ENCODE data around the gene MLF2. TPM values are rescaled to one million over a fixed set of nuclear protein-coding genes. Genes with fewer than 3 reads are reported as not detected.

Gene MLF2
- total RNA-seq, 4 donors from 2014 or later: 103 to 205 (median 133) TPM

DNA sequence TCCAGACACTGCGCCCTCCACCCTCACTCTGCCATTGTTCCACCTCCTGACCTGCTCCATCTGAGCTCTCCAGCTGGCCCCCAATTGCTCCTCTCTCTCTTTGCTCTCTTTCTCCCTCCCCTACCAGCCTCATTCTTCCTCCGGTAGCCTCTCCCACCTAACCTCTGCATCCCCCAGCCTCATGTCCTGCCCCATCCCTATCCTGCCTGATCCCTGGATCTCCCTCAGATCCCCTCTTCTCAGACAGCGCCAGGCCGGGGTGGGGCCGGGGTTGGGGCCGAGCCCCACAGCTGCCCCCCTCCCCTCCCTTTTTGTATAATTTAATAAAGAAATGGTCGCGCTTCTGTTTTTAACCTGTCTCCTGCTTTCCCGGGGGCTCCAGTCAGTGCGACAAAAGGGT, 17.7 kb upstream of the MLF2 start:
- no peaks in the 10 kb centered on the region for H3K9me3 ChIP-seq
- peaks cover 3 to 70% (median 32%) of the 10 kb centered on the region in 4 donors for H3K4me1 ChIP-seq
- no peak overlapping the region for H3K4me3 ChIP-seq
- TF ChIP-seq, protein P1, sequence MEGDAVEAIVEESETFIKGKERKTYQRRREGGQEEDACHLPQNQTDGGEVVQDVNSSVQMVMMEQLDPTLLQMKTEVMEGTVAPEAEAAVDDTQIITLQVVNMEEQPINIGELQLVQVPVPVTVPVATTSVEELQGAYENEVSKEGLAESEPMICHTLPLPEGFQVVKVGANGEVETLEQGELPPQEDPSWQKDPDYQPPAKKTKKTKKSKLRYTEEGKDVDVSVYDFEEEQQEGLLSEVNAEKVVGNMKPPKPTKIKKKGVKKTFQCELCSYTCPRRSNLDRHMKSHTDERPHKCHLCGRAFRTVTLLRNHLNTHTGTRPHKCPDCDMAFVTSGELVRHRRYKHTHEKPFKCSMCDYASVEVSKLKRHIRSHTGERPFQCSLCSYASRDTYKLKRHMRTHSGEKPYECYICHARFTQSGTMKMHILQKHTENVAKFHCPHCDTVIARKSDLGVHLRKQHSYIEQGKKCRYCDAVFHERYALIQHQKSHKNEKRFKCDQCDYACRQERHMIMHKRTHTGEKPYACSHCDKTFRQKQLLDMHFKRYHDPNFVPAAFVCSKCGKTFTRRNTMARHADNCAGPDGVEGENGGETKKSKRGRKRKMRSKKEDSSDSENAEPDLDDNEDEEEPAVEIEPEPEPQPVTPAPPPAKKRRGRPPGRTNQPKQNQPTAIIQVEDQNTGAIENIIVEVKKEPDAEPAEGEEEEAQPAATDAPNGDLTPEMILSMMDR (IDR thresholded peaks at IDR 0.05): no peak
- TF ChIP-seq POLR2A (IDR thresholded peaks at IDR 0.05) (no peak), EP300 (IDR thresholded peaks at IDR 0.05) (no peak)
- no peak for DNase-seq (ENCODE audit: low spot score in 2 of 2)
- H3K36me3 ChIP-seq: peaks cover 0 to 41% (median 0%) of the 10 kb centered on the region in 3 donors
- no peaks in the 10 kb centered on the region for H3K27me3 ChIP-seq
- peak overlapping the region in 2 of 4 donors; percentile 75 to 96 for H3K27ac ChIP-seq
- 76 to 80% methylated on average over 10 of the region's 10 CpGs for WGBS, 2 donors

DNA sequence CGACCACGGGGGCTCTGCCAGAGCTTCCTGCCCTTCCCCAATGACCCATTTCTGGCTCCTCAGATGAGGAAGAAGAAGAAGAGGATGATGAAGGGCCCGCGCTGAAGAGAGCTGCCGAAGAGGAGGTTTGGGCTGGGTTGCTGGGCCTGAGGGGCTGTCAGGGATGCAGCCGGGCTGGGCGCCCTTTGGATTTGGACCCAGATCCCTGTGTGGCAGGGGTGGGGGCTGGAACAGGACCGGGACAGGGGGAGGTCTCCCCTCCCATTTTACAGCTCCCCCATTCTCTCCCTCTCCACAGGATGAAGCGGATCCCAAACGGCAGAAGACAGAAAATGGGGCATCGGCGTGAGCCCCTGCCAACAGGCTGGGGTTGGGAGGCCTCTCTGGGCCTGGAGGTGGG, 17.2 kb upstream of the MLF2 start:
- H3K36me3 ChIP-seq: peaks cover 0 to 36% (median 0%) of the 10 kb centered on the region in 3 donors
- H3K27ac ChIP-seq: peak overlapping the region in 3 of 4 donors; percentile 6 to 96 (median 75)
- 76 to 82% methylated on average over 12 of the region's 12 CpGs for WGBS, 2 donors
- DNase-seq (ENCODE audit: low spot score in 2 of 2): no peak
- H3K4me1 ChIP-seq: peaks cover 3 to 75% (median 37%) of the 10 kb centered on the region in 4 donors
- H3K27me3 ChIP-seq: no peaks in the 10 kb centered on the region
- TF ChIP-seq POLR2A (IDR thresholded peaks at IDR 0.05): no peak
- TF ChIP-seq EP300 (IDR thresholded peaks at IDR 0.05): no peak
- TF ChIP-seq, protein P1 (IDR thresholded peaks at IDR 0.05): no peak
- H3K4me3 ChIP-seq: no peak overlapping the region
- H3K9me3 ChIP-seq: no peaks in the 10 kb centered on the region

DNA sequence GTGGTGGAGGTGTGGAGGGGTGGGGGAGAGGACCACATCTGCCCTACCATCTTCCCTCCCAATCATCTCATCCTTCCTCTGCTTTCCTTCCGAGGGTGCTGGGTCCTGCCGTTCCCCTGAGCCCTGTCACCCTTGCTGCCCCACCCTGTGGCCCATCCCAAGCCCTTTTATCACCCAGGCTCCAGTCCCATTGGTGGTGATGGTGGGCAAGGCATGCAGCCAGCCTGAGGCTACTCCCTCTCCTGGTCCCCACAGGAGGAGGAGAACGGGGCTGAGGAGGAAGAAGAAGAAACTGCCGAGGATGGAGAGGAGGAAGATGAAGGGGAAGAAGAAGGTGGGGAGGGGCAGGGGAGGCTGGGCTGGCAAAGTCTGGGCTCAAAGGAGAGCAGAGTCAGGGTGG, 16.7 kb upstream of the MLF2 start:
- Histone ChIP-seq H3K4me1 (peaks cover 3 to 80% (median 39%) of the 10 kb centered on the region in 4 donors), H3K27ac (peak overlapping the region in 3 of 4 donors; percentile 6 to 96 (median 95)), H3K4me3 (no peak overlapping the region), H3K36me3 (peaks cover 0 to 31% (median 0%) of the 10 kb centered on the region in 3 donors), H3K27me3 (no peaks in the 10 kb centered on the region), H3K9me3 (no peaks in the 10 kb centered on the region)
- TF ChIP-seq EP300 (IDR thresholded peaks at IDR 0.05) (no peak), POLR2A (IDR thresholded peaks at IDR 0.05) (no peak)
- TF ChIP-seq, protein P1 (IDR thresholded peaks at IDR 0.05): no peak
- DNase-seq (ENCODE audit: low spot score in 2 of 2): no peak
- WGBS, 2 donors: 53 to 58% methylated on average over 4 of the region's 4 CpGs

DNA sequence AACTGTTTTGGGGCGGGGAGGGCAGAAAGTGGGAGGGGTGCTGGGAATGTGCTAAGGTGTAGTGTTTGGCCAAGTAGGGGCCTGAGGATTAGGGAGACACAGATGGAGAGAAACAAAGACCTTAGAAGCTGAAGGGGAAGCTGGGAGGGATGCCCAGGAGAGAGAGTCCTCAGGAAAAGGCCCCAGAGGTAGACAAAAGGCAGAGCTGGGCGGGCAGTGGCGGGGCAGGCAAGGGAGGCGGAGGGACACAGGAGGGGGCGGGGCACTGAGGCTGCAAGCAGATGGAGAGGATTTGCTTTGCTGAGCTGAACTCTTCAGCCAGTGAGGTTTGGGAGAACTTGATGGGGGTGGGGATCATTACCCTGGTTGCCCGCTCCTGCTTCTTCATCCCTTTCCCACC, 16.0 kb upstream of the MLF2 start:
- DNase-seq (ENCODE audit: low spot score in 2 of 2): peak in 1 of 2 donors; percentile 53
- no peaks in the 10 kb centered on the region for H3K27me3 ChIP-seq
- 40 to 57% methylated on average over 6 of the region's 6 CpGs for WGBS, 2 donors
- TF ChIP-seq EP300 (IDR thresholded peaks at IDR 0.05): no peak
- TF ChIP-seq, protein P1 (IDR thresholded peaks at IDR 0.05): no peak
- no peak for TF ChIP-seq POLR2A (IDR thresholded peaks at IDR 0.05)
- H3K36me3 ChIP-seq: peaks cover 0 to 28% (median 0%) of the 10 kb centered on the region in 3 donors
- peaks cover 3 to 85% (median 41%) of the 10 kb centered on the region in 4 donors for H3K4me1 ChIP-seq
- H3K9me3 ChIP-seq: no peaks in the 10 kb centered on the region
- peak overlapping the region; percentile 30 to 96 (median 92) for H3K27ac ChIP-seq
- peak overlapping the region in 1 of 4 donors; percentile 84 for H3K4me3 ChIP-seq

DNA sequence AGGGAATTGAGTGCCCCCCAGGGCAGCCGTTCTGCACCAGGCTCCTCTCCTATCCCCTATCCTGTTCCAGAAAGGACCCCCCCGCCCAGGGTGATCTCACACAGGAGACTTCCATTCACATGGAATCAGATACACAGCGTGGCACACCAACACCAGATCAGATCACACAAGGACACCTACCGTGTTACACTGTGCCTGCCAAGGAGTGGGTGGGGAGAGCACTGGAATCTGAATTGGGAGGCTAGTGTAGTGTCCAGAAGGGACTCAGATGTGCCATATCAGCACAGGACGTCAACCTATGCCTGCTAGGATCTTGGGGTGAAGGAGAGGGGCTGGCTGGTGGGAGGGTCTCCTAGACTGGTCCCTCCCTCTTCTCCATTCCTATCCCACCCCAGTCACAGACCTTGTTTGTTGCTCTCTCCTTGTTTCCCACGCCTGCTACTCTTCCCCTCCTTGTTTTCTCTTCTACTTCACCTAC, 15.5 kb upstream of the MLF2 start:
- peak overlapping the region in 3 of 4 donors; percentile 73 to 84 (median 84) for H3K4me3 ChIP-seq
- WGBS, 2 donors: 19 to 27% methylated on average over 5 to 6 of the region's 6 CpGs
- H3K27ac ChIP-seq: peak overlapping the region in 3 of 4 donors; percentile 90 to 96 (median 95)
- peaks cover 0 to 28% (median 0%) of the 10 kb centered on the region in 3 donors for H3K36me3 ChIP-seq
- TF ChIP-seq, protein P1 (IDR thresholded peaks at IDR 0.05): no peak
- TF ChIP-seq POLR2A (IDR thresholded peaks at IDR 0.05) (no peak), EP300 (IDR thresholded peaks at IDR 0.05) (no peak)
- DNase-seq (ENCODE audit: low spot score in 2 of 2): no peak
- H3K9me3 ChIP-seq: no peaks in the 10 kb centered on the region
- peaks cover 3 to 85% (median 42%) of the 10 kb centered on the region in 4 donors for H3K4me1 ChIP-seq
- H3K27me3 ChIP-seq: no peaks in the 10 kb centered on the region

All from tibial nerve (tissue), 4 donors.